Common myeloid progenitor, CD34-positive (primary cell): ENCODE measurements around the gene PRKAR1B.

ENCODE experiments used
- CTCF ChIA-PET: fragments of 350-600 bp; sonication (Branson Sonifier 250); formaldehyde crosslinking; loops from one replicate; lab custom pipeline; 2021; ENCODE audit warnings: antibody characterized with exemption; lab: Charles Lee
- POLR2A ChIA-PET: fragments of 350-600 bp; sonication (Branson Sonifier 250); formaldehyde crosslinking; loops from one replicate; lab custom pipeline; 2021; ENCODE audit warnings: antibody characterized with exemption; lab: Charles Lee
- DNase-seq, 3 donors: peaks; one replicate each; pipeline versions ENCODE4 v3.0.0 to v3.0.0-alpha.2; 2013
- H3K27ac ChIP-seq, 2 experiments: 1 replicate in 1 of 2; 2 replicates in 1 of 2; pipeline ENCODE4 v1.7.0; 2013; ENCODE audit warnings: inconsistent platforms in 2 of 2, low read length in 2 of 2, mild to moderate bottlenecking in 2 of 2, low read depth in 1 of 2, moderate library complexity in 1 of 2; ENCODE audit not compliant: severe bottlenecking in 2 of 2, insufficient read depth in 1 of 2, poor library complexity in 1 of 2
- H3K27me3 ChIP-seq, 5 experiments: replicated peaks in 2 of 5; 1 replicate in 3 of 5; 2 replicates in 2 of 5; pipeline versions ENCODE4 v1.6.1 to v1.7.0; 2013; ENCODE audit warnings: low read length in 4 of 5, mild to moderate bottlenecking in 2 of 5, moderate library complexity in 2 of 5, inconsistent platforms in 1 of 5; ENCODE audit not compliant: insufficient read depth in 5 of 5, control insufficient read depth in 4 of 5
- H3K36me3 ChIP-seq, 4 experiments: 1 replicate in 2 of 4; 2 replicates in 2 of 4; pipeline versions ENCODE4 v1.6.1 to v1.7.0; 2013; ENCODE audit warnings: low read length in 3 of 4, control low read depth in 1 of 4, mild to moderate bottlenecking in 1 of 4; ENCODE audit not compliant: control insufficient read depth in 4 of 4, insufficient read depth in 4 of 4
- H3K4me1 ChIP-seq, 4 experiments: 1 replicate in 3 of 4; 2 replicates in 1 of 4; pipeline versions ENCODE4 v1.6.1 to v1.7.1; 2013; ENCODE audit warnings: low read length in 3 of 4, mild to moderate bottlenecking in 3 of 4, control low read depth in 1 of 4, inconsistent platforms in 1 of 4, moderate library complexity in 1 of 4; ENCODE audit not compliant: control insufficient read depth in 4 of 4, insufficient read depth in 4 of 4; ENCODE audit errors: control extremely low read depth in 1 of 4
- H3K4me3 ChIP-seq, 7 experiments: 1 replicate in 4 of 7; 2 replicates in 3 of 7; pipeline versions ENCODE4 v1.5.1 to v1.7.0; 2013; ENCODE audit warnings: mild to moderate bottlenecking in 7 of 7, low read length in 6 of 7, moderate library complexity in 6 of 7, inconsistent platforms in 2 of 7, low read depth in 2 of 7, control low read depth in 1 of 7; ENCODE audit not compliant: insufficient read depth in 4 of 7, control insufficient read depth in 1 of 7; ENCODE audit errors: extremely low read depth in 1 of 7
- H3K9me3 ChIP-seq, 5 experiments: 1 replicate in 4 of 5; 2 replicates in 1 of 5; pipeline versions ENCODE4 v1.6.1 to v1.7.1; 2013; ENCODE audit warnings: low read length in 4 of 5, mild to moderate bottlenecking in 2 of 5, inconsistent platforms in 1 of 5, low read depth in 1 of 5, moderate library complexity in 1 of 5; ENCODE audit not compliant: control insufficient read depth in 4 of 5, insufficient read depth in 2 of 5; ENCODE audit errors: control extremely low read depth in 1 of 5
- WGBS: methylation state at CpG from one replicate; pipeline ENCODE4 v1.1.5; 2013; ENCODE audit not compliant: insufficient coverage; 5-methylcytosine and 5-hydroxymethylcytosine counted together

The PRKAR1B gene

GRCh38 chr7:772005-772294 lies 44.9 kb upstream of the PRKAR1B start:
- H3K4me3 ChIP-seq, result no peak overlapping the region
- no peaks in the 10 kb centered on the region for H3K27me3 ChIP-seq
- H3K9me3 ChIP-seq, result no peaks in the 10 kb centered on the region
- WGBS, result 85% methylated on average over 10 of the region's 11 CpGs
- H3K4me1 ChIP-seq, result peaks cover 0 to 15% (median 7%) of the 10 kb centered on the region in 4 experiments
- H3K36me3 ChIP-seq, result peaks cover 2 to 52% (median 29%) of the 10 kb centered on the region in 4 experiments
- H3K27ac ChIP-seq, result no peak overlapping the region
- CTCF ChIA-PET, result interaction anchor here (1.0 to 1.7 kb wide), 3 partner anchors 101 to 455 kb away, joined by 3 to 7 read pairs (median 6); no protein-coding TSS in a partner anchor
- POLR2A ChIA-PET, result no interaction called here
- DNase-seq, result no peak

- Histone ChIP-seq H3K4me1 (peaks cover 0 to 15% (median 7%) of the 10 kb centered on the region in 4 experiments), H3K36me3 (peaks cover 2 to 49% (median 29%) of the 10 kb centered on the region in 4 experiments), H3K4me3 (no peak overlapping the region), H3K27me3 (no peaks in the 10 kb centered on the region), H3K9me3 (no peaks in the 10 kb centered on the region), H3K27ac (no peak overlapping the region)
- 26% methylated on average over 23 of the region's 24 CpGs for WGBS
- ChIA-PET CTCF (interaction anchor here (0.6 to 1.7 kb wide), 5 partner anchors 30 to 454 kb away, joined by 3 to 7 read pairs (median 3); no protein-coding TSS in a partner anchor), POLR2A (no interaction called here)
- peak; percentile 31 to 69 (median 61) for DNase-seq
Measured at GRCh38 chr7:771234-772004, 44.3 kb upstream of the PRKAR1B start.

GRCh38 chr7:770741-771166 lies 43.7 kb upstream of the PRKAR1B start:
- ChIA-PET CTCF (interaction anchor here (0.6 to 1.7 kb wide), 4 partner anchors 29 to 449 kb away, joined by 3 to 7 read pairs (median 4); no protein-coding TSS in a partner anchor), POLR2A (no interaction called here)
- WGBS, result 94% methylated on average over 3 of the region's 7 CpGs
- Histone ChIP-seq H3K27ac (no peak overlapping the region), H3K36me3 (peaks cover 2 to 46% (median 30%) of the 10 kb centered on the region in 4 experiments), H3K4me1 (peaks cover 0 to 15% (median 7%) of the 10 kb centered on the region in 4 experiments), H3K9me3 (no peaks in the 10 kb centered on the region), H3K27me3 (no peaks in the 10 kb centered on the region), H3K4me3 (no peak overlapping the region)
- DNase-seq, result no peak

GRCh38 chr7:770336-770735 lies 43.3 kb upstream of the PRKAR1B start:
- no peaks in the 10 kb centered on the region for H3K9me3 ChIP-seq
- ChIA-PET CTCF (interaction anchor here (1.6 to 1.7 kb wide), 3 partner anchors 29 to 449 kb away, joined by 3 to 7 read pairs (median 6); no protein-coding TSS in a partner anchor), POLR2A (no interaction called here)
- H3K4me1 ChIP-seq, result peaks cover 0 to 15% (median 7%) of the 10 kb centered on the region in 4 experiments
- H3K4me3 ChIP-seq, result no peak overlapping the region
- no peak for DNase-seq
- WGBS, result 91% methylated on average over 13 of the region's 14 CpGs
- H3K36me3 ChIP-seq, result peaks cover 0 to 44% (median 30%) of the 10 kb centered on the region in 4 experiments
- no peaks in the 10 kb centered on the region for H3K27me3 ChIP-seq
- H3K27ac ChIP-seq, result no peak overlapping the region

- peak in 2 of 3 donors; percentile 28 to 38 for DNase-seq
- POLR2A ChIA-PET, result no interaction called here
- CTCF ChIA-PET, result interaction anchor here (1.9 kb wide), 1 partner anchor 447 kb away, joined by 5 read pairs; no protein-coding TSS in a partner anchor
- 95% methylated on average over 36 of the region's 36 CpGs for WGBS
- Histone ChIP-seq H3K4me1 (peaks cover 0 to 15% (median 7%) of the 10 kb centered on the region in 4 experiments), H3K4me3 (no peak overlapping the region), H3K9me3 (no peaks in the 10 kb centered on the region), H3K36me3 (peaks cover 2 to 47% (median 33%) of the 10 kb centered on the region in 4 experiments), H3K27me3 (no peaks in the 10 kb centered on the region), H3K27ac (no peak overlapping the region)
Measured at GRCh38 chr7:768881-769504, 41.9 kb upstream of the PRKAR1B start.

GRCh38 chr7:767941-768731 lies 41.1 kb upstream of the PRKAR1B start:
- ChIA-PET CTCF (interaction anchor here (1.9 kb wide), 1 partner anchor 446 kb away, joined by 5 read pairs; no protein-coding TSS in a partner anchor), POLR2A (interaction anchor here (0.6 kb wide), 1 partner anchor 589 kb away, joined by 3 read pairs; no protein-coding TSS in a partner anchor)
- Histone ChIP-seq H3K27me3 (no peaks in the 10 kb centered on the region), H3K27ac (no peak overlapping the region), H3K4me3 (no peak overlapping the region), H3K36me3 (peaks cover 2 to 50% (median 37%) of the 10 kb centered on the region in 4 experiments), H3K4me1 (peaks cover 0 to 15% (median 7%) of the 10 kb centered on the region in 4 experiments), H3K9me3 (no peaks in the 10 kb centered on the region)
- no peak for DNase-seq
- 95% methylated on average over 64 of the region's 65 CpGs for WGBS
